GM18870 (cell line): Measurements from ENCODE around the gene TSPAN33.
"Not testable (repeated sequence)": the region's sequence is repeated elsewhere in the genome, so short reads cannot be mapped to it uniquely, and the experiment has no call there.

Experiments
- ATAC-seq: cut with Tn5 transposase; IDR thresholded peaks from one replicate; pipeline ENCODE4 v1.9.1; 2021; ENCODE audit warnings: moderate library complexity; ENCODE audit not compliant: unreplicated experiment

Gene TSPAN33

GRCh38 chr7:129169171-129169671, 24.7 kb downstream of the TSPAN33 start:
- ATAC-seq = no peak

- ATAC-seq = peak; percentile 67
Observed at GRCh38 chr7:129169686-129170440, 25.4 kb downstream of the TSPAN33 start.

GRCh38 chr7:129170441-129171021, 26.0 kb downstream of the TSPAN33 start:
- no peak for ATAC-seq

DNA sequence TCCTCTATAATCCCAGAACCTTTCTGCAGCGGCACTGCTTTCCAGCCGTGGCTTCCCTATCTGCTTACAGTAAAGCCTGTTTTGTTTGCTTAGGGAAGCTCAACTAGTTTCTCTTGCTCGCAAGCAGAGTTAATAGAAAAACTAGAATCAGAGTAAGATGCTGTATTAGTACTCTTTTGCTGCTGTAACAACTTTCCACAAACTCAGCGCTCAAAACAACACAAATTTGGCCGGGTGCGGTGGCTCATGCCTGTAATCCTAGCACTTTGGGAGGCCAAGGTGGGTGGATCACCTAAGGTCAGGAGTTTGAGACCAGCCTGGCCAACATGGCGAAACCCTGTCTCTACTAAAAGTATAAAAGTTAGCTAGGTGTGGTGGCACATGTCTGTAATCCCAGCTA, 29.4 kb downstream of the TSPAN33 start:
- ATAC-seq = not testable (repeated sequence)

- no peak for ATAC-seq
Observed at GRCh38 chr7:129176916-129177710, 32.6 kb downstream of the TSPAN33 start.

DNA sequence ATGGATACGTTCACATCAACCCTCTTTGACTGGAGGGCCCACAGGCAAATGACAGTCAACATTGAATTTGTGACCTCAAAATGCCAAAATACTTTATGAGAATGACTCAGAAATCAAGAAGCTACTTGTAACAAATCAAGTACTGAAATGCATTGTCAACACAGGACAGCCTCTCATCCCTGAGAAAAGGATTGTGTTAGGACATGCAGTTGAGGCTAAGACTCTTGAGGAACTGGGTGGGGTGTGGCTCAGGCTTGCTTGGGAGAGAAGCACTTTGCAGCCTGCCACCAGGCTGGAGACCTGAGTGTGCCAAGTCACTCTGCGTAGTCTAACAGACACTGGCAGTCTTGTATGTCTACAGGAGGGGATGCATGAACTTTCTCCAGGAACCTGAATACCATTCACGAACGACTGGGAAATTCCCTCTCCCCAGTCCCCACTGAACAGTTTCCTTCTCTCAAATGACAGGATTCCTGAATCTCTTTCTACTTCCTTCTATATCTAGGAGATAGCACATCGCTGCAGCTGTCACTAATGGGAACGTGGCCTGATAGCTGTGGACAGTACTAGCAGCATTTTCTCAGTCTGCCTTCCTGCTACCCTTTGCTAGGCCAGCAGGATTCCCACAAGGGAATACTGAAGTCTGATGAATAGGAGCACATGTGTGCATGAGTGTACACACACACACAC, 40.6 kb downstream of the TSPAN33 start:
- no peak for ATAC-seq

DNA sequence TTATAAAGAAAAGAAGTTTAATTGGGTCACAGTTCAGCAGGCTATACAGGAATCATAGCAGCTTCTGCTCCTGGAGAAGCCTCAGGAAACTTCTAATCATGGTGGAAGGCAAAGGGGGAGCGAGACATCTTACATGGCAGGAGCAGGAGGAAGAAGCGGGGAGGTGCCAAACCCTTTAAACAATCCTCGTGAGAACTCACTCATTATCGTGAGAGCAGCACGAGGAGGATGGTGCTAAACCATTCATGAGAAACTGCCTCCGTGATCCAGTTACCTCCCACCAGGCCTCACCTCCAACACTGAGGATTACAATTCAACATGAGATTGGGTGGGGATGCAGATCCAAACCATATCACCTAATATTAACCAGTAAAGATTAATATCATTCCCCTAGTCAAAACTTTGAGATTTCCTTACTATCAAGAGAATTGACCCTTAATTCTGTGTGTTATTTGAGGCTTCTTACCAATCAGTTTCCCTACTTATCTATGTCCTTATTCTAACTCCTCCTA, 42.3 kb downstream of the TSPAN33 start:
- ATAC-seq = no peak

DNA sequence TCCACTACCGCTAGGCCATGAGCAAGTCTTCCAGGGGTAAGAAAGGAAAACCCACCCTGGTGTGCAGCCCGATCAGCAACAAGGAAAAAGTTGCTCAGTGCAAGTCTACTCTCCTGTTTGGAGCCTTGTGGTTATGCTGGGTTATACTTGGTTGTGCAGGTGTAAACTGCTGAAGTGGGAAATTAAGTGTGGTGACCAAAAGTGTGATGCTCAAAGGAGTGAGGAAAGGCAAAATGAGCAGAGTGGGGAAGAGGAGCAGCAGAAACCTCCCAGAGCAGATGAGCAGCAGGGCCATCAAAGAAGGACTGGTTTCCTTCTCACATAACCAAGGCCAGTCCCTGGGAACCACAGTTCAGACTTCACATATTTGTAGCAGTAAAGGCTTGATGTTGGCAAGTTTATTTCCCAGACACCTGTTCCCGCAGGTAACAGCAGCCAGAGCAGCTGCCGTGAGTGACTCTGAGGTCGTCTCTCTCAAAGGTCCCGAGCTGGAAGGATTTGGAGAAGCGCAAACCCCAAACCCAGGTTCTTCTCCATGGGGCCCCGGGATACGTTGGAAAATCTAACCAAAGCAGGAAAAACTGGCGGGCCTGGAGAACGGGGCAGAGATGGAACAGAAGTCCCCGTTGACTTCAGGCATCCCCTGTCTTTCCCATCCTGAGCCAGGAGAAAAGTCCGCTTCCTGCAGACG, 43.3 kb downstream of the TSPAN33 start:
- ATAC-seq = no peak

DNA sequence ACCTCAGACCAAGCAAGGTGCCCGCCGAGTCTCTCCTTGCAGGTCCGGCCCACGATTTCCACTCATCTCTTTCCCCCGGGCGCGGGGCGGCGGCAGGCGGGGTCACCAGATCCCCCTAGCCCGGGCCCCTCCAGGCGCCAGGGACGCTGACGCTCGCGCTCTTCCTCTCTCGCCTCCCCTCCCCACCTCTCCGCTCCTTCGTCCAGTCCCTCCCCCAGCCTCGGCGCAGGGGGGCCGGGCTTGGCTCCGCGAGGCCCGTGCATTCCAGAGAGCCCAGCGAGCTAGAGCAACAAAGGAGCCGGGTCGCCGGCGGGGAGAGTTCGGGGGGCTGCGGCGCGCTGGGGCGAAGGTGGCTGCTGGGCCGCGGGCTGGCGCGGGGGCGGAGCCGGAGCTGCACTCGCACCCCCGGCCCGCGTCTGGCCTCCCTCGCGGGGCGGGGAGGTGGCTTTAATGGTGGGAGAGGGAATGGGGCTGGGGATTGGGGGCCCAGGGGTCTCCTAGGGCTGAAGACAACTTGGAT, 43.9 kb downstream of the TSPAN33 start, which contains the start of gene SMO:
TSS of gene SMO (plus strand) at position 262 of the 520 bp plus-strand sequence. CDS start 519 bp downstream, outside the sequence.
- no peak for ATAC-seq

DNA sequence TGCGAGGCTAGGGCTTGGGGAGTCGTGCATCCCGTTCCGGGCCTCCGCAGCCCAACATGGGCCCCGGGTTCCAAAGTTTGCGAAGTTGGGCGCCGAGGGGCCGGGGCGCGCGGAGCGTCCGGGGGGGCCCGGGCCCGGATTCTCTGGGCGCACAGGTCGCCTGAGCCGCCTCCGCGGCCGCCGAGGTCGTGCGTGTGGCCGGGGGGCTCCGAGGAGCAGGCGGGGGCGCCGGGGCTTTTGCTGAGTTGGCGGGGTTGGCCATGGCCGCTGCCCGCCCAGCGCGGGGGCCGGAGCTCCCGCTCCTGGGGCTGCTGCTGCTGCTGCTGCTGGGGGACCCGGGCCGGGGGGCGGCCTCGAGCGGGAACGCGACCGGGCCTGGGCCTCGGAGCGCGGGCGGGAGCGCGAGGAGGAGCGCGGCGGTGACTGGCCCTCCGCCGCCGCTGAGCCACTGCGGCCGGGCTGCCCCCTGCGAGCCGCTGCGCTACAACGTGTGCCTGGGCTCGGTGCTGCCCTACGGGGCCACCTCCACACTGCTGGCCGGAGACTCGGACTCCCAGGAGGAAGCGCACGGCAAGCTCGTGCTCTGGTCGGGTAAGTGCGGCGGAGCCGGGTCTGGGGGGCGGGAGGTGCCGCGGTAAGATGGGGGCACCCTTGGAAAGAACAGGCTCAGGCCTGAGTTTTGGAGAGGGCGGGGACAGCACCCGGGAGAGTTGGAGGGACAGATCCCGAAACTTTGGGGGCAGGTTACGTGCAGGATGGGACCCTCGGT, 44.6 kb downstream of the TSPAN33 start:
- ATAC-seq = no peak

DNA sequence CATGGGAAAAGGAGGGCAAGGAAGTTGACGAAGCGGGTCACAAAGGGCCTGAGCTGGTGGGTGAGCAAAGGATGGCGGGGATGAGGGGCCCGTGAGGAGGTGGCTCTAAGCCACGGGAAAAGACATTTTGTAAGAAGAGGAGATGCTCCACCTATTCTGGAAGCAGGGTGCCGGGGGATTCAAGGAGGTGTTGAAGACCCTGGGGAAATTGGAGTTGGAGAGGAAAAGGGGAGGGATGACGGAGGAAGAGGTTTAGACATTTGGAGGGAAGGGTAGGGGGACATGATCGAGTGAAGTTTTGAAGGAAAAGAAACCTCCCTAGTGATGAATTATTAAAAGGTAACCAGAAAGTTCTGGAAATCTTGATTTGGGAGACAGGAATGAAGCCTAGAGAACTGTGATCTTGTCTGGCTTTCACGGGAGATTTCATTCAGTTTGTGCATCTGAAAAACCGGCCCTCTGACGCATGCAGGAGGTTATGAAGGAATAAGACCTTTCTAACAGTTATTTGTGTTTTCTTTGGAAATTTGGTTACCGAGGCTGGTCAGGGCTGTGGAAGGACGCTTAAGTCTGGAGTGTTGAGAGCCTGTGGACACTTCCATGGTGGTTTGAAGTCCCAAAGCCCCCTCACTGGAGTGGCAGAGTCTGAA, 45.3 kb downstream of the TSPAN33 start:
- no peak for ATAC-seq

- ATAC-seq = no peak
Observed at GRCh38 chr7:129191272-129191671, 46.8 kb downstream of the TSPAN33 start.

DNA sequence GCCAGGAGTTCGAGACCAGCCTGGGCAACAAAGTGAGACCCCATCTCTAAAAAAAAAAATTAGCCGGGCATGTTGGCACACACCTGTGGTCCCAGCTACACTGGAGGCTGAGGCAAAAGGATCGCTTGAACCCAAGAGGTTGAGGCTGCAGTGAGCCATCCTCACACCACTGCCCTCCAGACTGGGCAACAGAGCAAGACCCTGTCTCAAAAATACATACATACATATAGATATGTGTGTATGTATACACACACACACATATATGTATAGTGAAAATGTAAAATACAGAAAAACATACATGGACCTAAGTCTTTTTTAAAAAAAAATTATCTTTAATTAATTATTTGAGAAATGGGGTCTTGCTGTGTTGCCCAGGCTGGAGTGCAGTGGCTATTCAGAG, 49.4 kb downstream of the TSPAN33 start:
- ATAC-seq = no peak

DNA sequence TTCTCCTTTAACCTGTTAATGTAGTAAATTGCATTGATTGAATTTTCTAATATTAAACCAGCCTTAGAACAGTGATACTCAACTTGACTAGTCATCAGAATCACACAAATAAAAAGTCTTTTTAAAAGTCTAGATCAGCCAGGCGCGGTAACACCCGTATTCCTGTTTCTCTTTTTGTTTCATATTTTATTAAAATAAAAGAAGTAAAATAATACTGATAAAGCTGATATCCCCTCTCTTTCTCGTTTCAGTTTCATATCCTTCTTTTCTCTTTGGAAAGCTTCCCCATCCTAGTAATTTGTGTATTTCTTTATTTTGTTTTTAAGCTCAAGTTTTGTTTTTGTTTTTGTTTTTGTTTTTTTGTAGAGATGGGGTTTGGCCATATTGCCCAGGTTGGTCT, 53.3 kb downstream of the TSPAN33 start:
- ATAC-seq = no peak

DNA sequence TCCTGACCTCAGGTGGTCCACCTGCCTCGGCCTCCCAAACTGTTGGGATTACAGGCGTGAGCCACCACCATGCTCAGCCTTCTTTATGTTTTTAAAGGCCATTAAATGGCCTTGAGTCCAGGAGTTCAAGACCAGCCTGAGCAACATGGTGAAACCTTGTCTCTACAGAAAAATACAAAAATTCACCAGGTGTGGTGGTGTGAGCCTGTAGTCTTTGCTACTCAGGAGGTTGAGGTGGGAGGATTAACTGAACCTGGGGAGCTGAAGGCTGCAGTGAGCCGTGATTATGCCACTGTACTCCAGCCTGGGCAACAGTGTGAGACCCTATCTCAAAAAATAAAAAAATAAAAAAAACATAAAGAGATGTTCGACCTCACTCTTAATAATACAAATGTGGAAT, 54.9 kb downstream of the TSPAN33 start:
- no peak for ATAC-seq

- ATAC-seq = no peak
Observed at GRCh38 chr7:129202058-129202777, 57.7 kb downstream of the TSPAN33 start.

DNA sequence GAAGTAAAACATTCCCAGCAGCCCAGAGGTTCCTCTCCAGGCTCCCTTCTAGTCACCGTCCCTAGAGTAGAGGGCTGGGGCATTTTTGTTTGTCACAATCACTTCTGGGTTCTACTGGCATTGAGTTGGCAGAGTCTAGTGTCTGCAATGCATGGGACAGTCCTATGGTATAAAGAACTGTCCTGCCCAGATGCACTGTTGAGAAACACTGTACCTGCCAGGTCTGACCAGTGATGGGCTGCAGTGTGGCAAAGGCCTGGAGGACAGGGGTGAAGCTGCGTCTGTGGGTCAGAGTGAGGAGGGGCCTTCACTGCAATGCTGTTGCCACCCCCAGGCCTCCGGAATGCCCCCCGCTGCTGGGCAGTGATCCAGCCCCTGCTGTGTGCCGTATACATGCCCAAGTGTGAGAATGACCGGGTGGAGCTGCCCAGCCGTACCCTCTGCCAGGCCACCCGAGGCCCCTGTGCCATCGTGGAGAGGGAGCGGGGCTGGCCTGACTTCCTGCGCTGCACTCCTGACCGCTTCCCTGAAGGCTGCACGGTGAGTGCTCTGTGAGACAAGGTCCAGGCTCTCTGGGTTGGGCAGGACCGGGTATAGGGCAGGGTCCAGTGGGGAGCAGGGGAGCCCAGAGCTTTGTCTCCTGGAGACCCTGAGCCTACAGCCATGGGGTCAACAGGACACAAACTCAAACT, 58.7 kb downstream of the TSPAN33 start:
- no peak for ATAC-seq
